Neural progenitor cell (in vitro differentiated cells): ENCODE measurements around the gene CD200R1. TPM values are rescaled to one million over a fixed set of nuclear protein-coding genes. Genes with fewer than 3 reads are reported as not detected.

Source experiments
- DNase-seq: peaks from one replicate; pipeline ENCODE4 v3.0.0-alpha.2; 2016; ENCODE audit warnings: low spot score
- H2AFZ ChIP-seq: fragments of 200-600 bp; sonication (generic); replicated peaks from 2 replicates; pipeline ENCODE4 v1.6.1; 2016; ENCODE audit warnings: antibody characterized with exemption
- H3F3A ChIP-seq: fragments of 200-600 bp; sonication (generic); 2 replicates; pipeline ENCODE4 v1.6.1; 2016; ENCODE audit warnings: antibody characterized with exemption, low read depth
- H3K27ac ChIP-seq: fragments of 200-600 bp; sonication (generic); 2 replicates; pipeline ENCODE4 v1.5.1; 2016; ENCODE audit warnings: mild to moderate bottlenecking
- H3K27me3 ChIP-seq: fragments of 200-600 bp; sonication (generic); 2 replicates; pipeline ENCODE4 v1.6.1; 2016; ENCODE audit warnings: mild to moderate bottlenecking, moderate library complexity
- H3K36me3 ChIP-seq: fragments of 200-600 bp; sonication (generic); 2 replicates; pipeline ENCODE4 v1.5.1; 2016
- H3K4me1 ChIP-seq: fragments of 200-600 bp; sonication (generic); 2 replicates; pipeline ENCODE4 v1.6.1; 2016; ENCODE audit warnings: mixed run types
- H3K4me2 ChIP-seq: fragments of 200-600 bp; sonication (generic); 2 replicates; pipeline ENCODE4 v1.6.1; 2016
- H3K4me3 ChIP-seq: fragments of 200-600 bp; sonication (generic); 2 replicates; pipeline ENCODE4 v1.5.1; 2016
- H3K79me2 ChIP-seq: fragments of 200-600 bp; sonication (generic); 2 replicates; pipeline ENCODE4 v1.6.1; 2016; ENCODE audit warnings: low read depth
- H3K9ac ChIP-seq: fragments of 200-600 bp; sonication (generic); 2 replicates; pipeline ENCODE4 v1.6.1; 2016
- H3K9me3 ChIP-seq: fragments of 200-600 bp; sonication (generic); 2 replicates; pipeline ENCODE4 v1.5.1; 2016; ENCODE audit warnings: low read depth
- H4K20me1 ChIP-seq: fragments of 200-600 bp; sonication (generic); 2 replicates; pipeline ENCODE4 v1.6.1; 2016; ENCODE audit warnings: low read depth
- H3K27ac Mint-ChIP-seq: 3 replicates; pipeline ENCODE4 v1.8.0; 2021; ENCODE audit warnings: mixed read lengths
- H3K27me3 Mint-ChIP-seq: 2 replicates; pipeline ENCODE4 v1.8.0; 2022; ENCODE audit warnings: low read depth, mild to moderate bottlenecking, inconsistent platforms, moderate library complexity, mixed read lengths; ENCODE audit not compliant: insufficient read depth
- H3K36me3 Mint-ChIP-seq: 3 replicates; pipeline ENCODE4 v1.8.0; 2021; ENCODE audit warnings: mixed read lengths
- H3K4me1 Mint-ChIP-seq: 3 replicates; pipeline ENCODE4 v1.8.0; 2021; ENCODE audit warnings: mixed read lengths
- H3K4me3 Mint-ChIP-seq: 3 replicates; pipeline ENCODE4 v1.8.0; 2021; ENCODE audit warnings: mild to moderate bottlenecking, moderate library complexity, mixed read lengths
- H3K9me3 Mint-ChIP-seq: 3 replicates; pipeline ENCODE4 v1.8.0; 2020; ENCODE audit warnings: mixed read lengths
- CTCF ChIP-seq: fragments of 200-600 bp; sonication (generic); IDR thresholded peaks from 2 replicates; pipeline ENCODE4 v1.5.1; 2017; ENCODE audit warnings: antibody characterized with exemption, mild to moderate bottlenecking
- EZH2 ChIP-seq: fragments of 200-600 bp; sonication (generic); IDR thresholded peaks from 2 replicates; pipeline ENCODE4 v1.6.1; 2017; ENCODE audit warnings: antibody characterized with exemption, mild to moderate bottlenecking, moderate library complexity
- EZH2phosphoT487 ChIP-seq: fragments of 200-600 bp; sonication (generic); IDR thresholded peaks from 2 replicates; pipeline ENCODE4 v1.6.1; 2017; ENCODE audit warnings: antibody characterized with exemption
- total RNA-seq: library from RNA; depleted of rRNA; stranded (reverse); fragments of >200 nt; gene quantifications from 2 replicates; pipeline ENCODE4 v1.2.3, GENCODE V29; 2015; ENCODE audit warnings: low replicate concordance

Gene CD200R1
- total RNA-seq, 1 donor from 2014 or later = not detected

GRCh38 chr3:113006359-113007056 is 31.6 kb upstream of the CD200R1 start:
- H3K4me1 Mint-ChIP-seq = no peaks in the 10 kb centered on the region
- H3K4me3 Mint-ChIP-seq = no peak overlapping the region
- no peaks in the 10 kb centered on the region for H3K4me1 ChIP-seq
- H3K9me3 Mint-ChIP-seq = no peaks in the 10 kb centered on the region
- no peak overlapping the region for H3K4me2 ChIP-seq
- no peak overlapping the region for H3K27ac ChIP-seq
- no peak overlapping the region for H2AFZ ChIP-seq
- H3K36me3 ChIP-seq = peaks cover 46% of the 10 kb centered on the region
- no peaks in the 10 kb centered on the region for H3K27me3 ChIP-seq
- DNase-seq = no peak
- no peak overlapping the region for H3K27ac Mint-ChIP-seq
- H3F3A ChIP-seq = peaks cover 26% of the 10 kb centered on the region
- TF ChIP-seq CTCF = no peak
- TF ChIP-seq EZH2phosphoT487 = no peak
- TF ChIP-seq EZH2 = no peak
- no peak overlapping the region for H3K4me3 ChIP-seq
- no peaks in the 10 kb centered on the region for H3K27me3 Mint-ChIP-seq
- no peak overlapping the region for H3K9ac ChIP-seq
- peaks cover 29% of the 10 kb centered on the region for H3K79me2 ChIP-seq
- H3K9me3 ChIP-seq = no peaks in the 10 kb centered on the region
- peaks cover 18% of the 10 kb centered on the region for H3K36me3 Mint-ChIP-seq
- H4K20me1 ChIP-seq = peaks cover 6% of the 10 kb centered on the region

GRCh38 chr3:113005611-113006010 is 30.7 kb upstream of the CD200R1 start:
- TF ChIP-seq CTCF = no peak
- TF ChIP-seq EZH2 = no peak
- TF ChIP-seq EZH2phosphoT487 = no peak
- Histone ChIP-seq H4K20me1 (peaks cover 6% of the 10 kb centered on the region), H3K27ac (no peak overlapping the region), H3K79me2 (peaks cover 20% of the 10 kb centered on the region), H3K9ac (no peak overlapping the region), H3K4me3 (no peak overlapping the region), H3K4me1 (no peaks in the 10 kb centered on the region), H3K4me2 (no peak overlapping the region), H2AFZ (no peak overlapping the region), H3K36me3 (peaks cover 46% of the 10 kb centered on the region), H3F3A (peaks cover 35% of the 10 kb centered on the region), H3K9me3 (no peaks in the 10 kb centered on the region), H3K27me3 (no peaks in the 10 kb centered on the region)
- H3K36me3 Mint-ChIP-seq = peaks cover 18% of the 10 kb centered on the region
- H3K9me3 Mint-ChIP-seq = no peaks in the 10 kb centered on the region
- H3K4me3 Mint-ChIP-seq = no peak overlapping the region
- H3K27ac Mint-ChIP-seq = no peak overlapping the region
- no peaks in the 10 kb centered on the region for H3K4me1 Mint-ChIP-seq
- no peaks in the 10 kb centered on the region for H3K27me3 Mint-ChIP-seq
- DNase-seq = no peak

DNA sequence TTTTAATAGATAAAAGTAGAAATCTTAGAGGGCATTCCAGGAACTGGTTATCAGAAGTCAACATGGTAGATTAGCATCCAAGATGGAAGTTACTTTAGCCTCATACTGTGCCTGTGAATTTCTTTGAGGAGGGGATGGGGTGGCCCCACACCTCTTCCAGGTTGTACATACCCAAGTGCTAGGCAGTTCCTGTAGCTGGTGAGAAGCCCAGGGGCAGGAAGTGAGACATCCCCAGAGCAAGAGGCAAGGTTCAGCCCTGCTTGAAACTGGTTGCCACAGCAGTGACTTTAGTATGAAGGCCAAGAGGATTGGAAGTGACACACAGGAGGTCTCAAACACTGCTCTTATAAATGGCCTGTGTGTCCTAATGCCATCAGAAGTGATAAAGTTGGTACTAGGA is 27.8 kb upstream of the CD200R1 start:
- no peaks in the 10 kb centered on the region for H4K20me1 ChIP-seq
- no peak overlapping the region for H3K9ac ChIP-seq
- no peaks in the 10 kb centered on the region for H3K79me2 ChIP-seq
- Mint-ChIP-seq H3K4me3 (no peak overlapping the region), H3K27me3 (no peaks in the 10 kb centered on the region), H3K4me1 (no peaks in the 10 kb centered on the region), H3K27ac (no peak overlapping the region), H3K36me3 (peaks cover 27% of the 10 kb centered on the region), H3K9me3 (no peaks in the 10 kb centered on the region)
- H3K36me3 ChIP-seq = peaks cover 41% of the 10 kb centered on the region
- no peak for DNase-seq
- H3K27ac ChIP-seq = no peak overlapping the region
- no peak for TF ChIP-seq CTCF
- no peak for TF ChIP-seq EZH2phosphoT487
- TF ChIP-seq EZH2 = no peak
- H3K27me3 ChIP-seq = no peaks in the 10 kb centered on the region
- H3K4me1 ChIP-seq = no peaks in the 10 kb centered on the region
- H3F3A ChIP-seq = peaks cover 51% of the 10 kb centered on the region
- no peak overlapping the region for H3K4me3 ChIP-seq
- no peaks in the 10 kb centered on the region for H3K9me3 ChIP-seq
- H3K4me2 ChIP-seq = no peak overlapping the region
- H2AFZ ChIP-seq = no peak overlapping the region
